ENCODE measurements around the gene STMN3. TPM values are rescaled to one million over a fixed set of nuclear protein-coding genes. Genes with fewer than 3 reads are reported as not detected.

Gene STMN3
- total and polyA plus RNA-seq, 2 of the 8 experiments (the other 6 are each of a cell fraction or from before 2014, with no cell fraction given): 51.5 to 63.1 TPM

DNA sequence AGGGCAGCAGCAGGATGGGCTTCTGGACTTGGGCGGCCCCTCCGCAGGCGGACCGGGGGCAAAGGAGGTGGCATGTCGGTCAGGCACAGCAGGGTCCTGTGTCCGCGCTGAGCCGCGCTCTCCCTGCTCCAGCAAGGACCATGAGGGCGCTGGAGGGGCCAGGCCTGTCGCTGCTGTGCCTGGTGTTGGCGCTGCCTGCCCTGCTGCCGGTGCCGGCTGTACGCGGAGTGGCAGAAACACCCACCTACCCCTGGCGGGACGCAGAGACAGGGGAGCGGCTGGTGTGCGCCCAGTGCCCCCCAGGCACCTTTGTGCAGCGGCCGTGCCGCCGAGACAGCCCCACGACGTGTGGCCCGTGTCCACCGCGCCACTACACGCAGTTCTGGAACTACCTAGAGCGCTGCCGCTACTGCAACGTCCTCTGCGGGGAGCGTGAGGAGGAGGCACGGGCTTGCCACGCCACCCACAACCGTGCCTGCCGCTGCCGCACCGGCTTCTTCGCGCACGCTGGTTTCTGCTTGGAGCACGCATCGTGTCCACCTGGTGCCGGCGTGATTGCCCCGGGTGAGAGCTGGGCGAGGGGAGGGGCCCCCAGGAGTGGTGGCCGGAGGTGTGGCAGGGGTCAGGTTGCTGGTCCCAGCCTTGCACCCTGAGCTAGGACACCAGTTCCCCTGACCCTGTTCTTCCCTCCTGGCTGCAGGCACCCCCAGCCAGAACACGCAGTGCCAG is 43.6 kb upstream of the STMN3 start, which contains the start of gene TNFRSF6B (continued):
- 0 out of 2 replicates have a peak, but pooled peaks have one; percentile 13 for TF ChIP-seq TBP (IDR thresholded peaks at IDR 0.05; ENCODE audit: low read depth, low read length)

Measured in H1 (cell line).